Measurements from ENCODE around the gene DOK6.
"Not testable (repeated sequence)": the region's sequence is repeated elsewhere in the genome, so short reads cannot be mapped to it uniquely, and the experiment has no call there.

DOK6 gene

DNA sequence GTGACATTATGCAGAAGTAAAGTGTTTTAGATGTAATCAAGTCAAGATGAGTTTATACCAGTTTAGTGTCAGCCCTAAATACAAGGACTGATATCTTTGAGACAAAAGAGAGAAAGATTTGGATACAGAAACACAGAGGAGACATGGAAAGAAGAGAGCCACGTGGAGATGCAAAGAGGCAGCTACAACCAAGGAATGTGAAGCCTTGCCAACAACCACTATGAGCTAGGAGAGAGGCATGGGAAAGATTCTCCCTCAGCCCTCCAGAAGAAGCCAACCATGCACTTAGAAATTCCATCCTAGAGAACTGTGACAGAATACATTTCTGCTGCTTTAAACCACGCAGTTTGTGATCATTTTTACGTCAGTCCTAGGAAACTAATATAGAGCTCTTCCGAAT lies 217.2 kb downstream of the DOK6 start:
- in situ Hi-C loops (cut with MboI; ENCODE audit: low sequenced_read_pairs): no loop called here

- in situ Hi-C loops (cut with MboI; ENCODE audit: low sequenced_read_pairs): no loop called here
Measured at GRCh38 chr18:69622184-69622583, 221.5 kb downstream of the DOK6 start.

GRCh38 chr18:69622961-69623360 lies 222.3 kb downstream of the DOK6 start:
- in situ Hi-C loops (cut with MboI; ENCODE audit: low sequenced_read_pairs): no loop called here

GRCh38 chr18:69626171-69626570 lies 225.5 kb downstream of the DOK6 start:
- in situ Hi-C loops (cut with MboI; ENCODE audit: low sequenced_read_pairs): no loop called here

DNA sequence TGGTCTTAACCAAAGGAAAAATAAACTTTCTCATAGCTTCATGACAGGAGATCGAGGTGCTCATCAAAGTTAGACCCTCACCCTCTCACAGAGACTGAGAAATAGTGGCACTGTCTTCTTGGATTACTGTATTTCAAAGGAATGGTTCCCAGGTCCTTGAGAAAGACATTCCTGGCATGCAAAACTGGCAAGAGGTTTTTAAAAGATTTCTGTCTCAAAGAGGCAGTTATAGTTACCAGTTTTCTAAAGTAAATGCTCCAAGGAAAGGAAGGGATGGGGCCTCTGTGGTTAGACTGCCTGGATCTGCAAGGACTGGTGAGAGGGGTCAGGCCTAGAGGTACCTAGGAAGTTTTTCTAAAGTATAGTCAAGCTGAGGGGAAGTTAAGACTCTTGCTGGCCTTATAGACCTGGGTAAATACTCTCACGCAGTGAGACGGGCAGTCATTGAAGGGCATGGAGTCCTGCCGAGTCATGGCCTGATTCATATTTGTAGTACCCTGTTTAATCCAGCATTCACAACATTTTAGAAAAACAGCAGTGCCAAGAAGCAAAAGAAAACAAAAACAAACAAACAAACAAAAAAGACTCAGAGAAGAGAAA lies 226.1 kb downstream of the DOK6 start:
- in situ Hi-C loops (cut with MboI; ENCODE audit: low sequenced_read_pairs): no loop called here

DNA sequence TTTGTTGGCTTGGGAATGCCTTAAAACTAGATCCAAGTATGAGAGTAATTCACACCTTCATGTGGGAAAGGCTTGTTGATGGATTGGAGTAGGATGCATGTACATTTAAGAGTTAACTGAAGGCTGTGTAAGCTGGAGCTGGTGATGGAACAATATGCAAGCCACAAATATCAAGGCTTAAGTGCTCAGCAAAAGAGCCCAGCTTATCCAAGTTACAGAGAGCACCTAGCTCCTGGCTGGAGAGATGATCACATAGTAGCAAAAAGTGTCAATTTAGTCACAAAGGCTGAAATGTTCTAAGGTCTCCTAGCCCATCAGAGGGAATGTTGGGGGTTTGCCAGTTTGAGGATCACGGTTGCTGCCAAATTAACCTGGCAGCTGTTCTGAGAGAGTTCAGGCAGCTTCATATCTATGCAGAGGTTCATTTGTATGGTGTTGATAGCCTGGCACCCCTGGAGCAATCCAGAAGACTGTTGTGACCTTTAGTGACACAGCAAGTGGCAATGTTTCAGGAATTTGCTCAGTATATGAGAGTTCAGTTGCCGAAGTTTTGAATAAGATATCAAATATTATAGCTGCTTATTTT lies 228.2 kb downstream of the DOK6 start:
- in situ Hi-C loops (cut with MboI; ENCODE audit: low sequenced_read_pairs): no loop called here

- in situ Hi-C loops (cut with MboI; ENCODE audit: low sequenced_read_pairs): no loop called here
Measured at GRCh38 chr18:69631281-69631680, 230.6 kb downstream of the DOK6 start.

DNA sequence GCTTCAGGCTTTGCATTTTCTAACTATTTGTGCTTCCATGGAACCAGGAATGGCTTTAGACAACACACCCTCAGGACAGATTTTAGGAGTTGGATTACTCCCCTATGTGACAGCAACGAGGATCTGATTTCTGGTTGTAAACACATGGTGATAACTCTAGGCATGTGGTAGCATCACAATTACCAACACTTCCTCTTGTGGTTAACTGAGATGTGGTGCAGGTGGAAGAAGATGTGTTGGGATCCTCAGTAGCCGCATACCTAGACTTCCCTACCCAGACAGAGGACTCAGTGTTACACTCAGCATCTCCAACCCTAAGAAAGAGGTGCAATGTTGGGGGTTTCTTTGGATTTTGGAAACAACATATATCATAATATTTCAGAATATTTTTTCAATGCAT lies 234.8 kb downstream of the DOK6 start:
- in situ Hi-C loops (cut with MboI; ENCODE audit: low sequenced_read_pairs): no loop called here

- in situ Hi-C loops (cut with MboI; ENCODE audit: low sequenced_read_pairs): no loop called here
Measured at GRCh38 chr18:69636529-69637301, 236.0 kb downstream of the DOK6 start.

DNA sequence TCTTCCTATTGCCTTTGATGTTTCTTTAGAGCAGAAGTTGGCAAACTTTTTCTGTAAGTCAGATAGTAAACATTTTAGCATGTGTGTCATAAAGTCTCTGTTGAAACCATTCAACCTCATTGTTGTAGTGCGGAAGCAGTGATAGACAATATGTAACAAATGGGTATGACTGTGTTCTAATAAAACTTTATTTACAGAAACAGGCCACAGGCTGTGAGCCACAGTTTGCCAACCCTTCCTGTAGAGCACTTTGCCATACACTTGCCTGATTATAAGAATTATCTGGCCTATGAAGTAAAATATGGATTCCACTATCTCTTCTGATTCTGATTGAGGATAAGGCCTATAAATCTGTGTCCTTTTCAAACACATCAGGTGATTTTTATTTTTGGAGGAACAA lies 237.4 kb downstream of the DOK6 start:
- in situ Hi-C loops (cut with MboI; ENCODE audit: low sequenced_read_pairs): no loop called here

- in situ Hi-C loops (cut with MboI; ENCODE audit: low sequenced_read_pairs): no loop called here
Measured at GRCh38 chr18:69647702-69648101, 247.0 kb downstream of the DOK6 start.

DNA sequence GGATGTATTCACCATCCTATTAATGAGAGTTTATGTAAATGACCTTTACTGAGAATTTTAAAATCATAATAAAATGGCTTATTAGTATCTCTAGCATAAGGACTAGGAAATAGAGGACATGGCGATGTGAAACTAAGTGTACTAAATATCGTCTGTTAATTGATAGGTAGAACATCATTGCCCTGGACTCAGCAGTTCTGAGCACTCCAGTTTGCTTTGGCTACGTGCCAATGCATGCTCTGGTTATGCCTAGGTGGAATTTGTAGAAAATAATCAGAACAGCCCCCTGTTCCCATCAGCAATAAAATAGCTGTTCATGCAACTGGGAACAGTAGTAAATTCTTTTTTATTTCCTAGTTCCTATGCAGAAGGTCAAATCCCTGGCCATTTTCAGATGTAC lies 247.8 kb downstream of the DOK6 start:
- in situ Hi-C loops (cut with MboI; ENCODE audit: low sequenced_read_pairs): no loop called here

DNA sequence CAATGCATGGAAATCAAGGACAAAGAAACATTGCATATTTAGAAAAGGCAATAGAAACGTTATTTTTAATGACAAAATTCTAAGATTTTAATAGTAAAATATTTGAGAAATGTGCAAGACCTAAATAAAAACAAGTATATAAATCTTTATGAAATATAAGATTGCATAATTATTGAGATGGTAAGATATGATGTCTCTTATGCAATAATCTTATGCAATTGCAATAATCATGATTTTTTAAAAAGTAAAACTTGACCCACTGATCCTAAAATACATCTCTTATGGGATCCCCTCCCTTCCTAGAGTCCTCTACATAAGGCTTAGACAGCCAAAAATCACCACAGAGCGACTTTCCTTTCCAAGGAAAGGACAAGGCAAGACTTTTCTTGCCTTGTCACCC lies 249.0 kb downstream of the DOK6 start:
- in situ Hi-C loops (cut with MboI; ENCODE audit: low sequenced_read_pairs): no loop called here

GRCh38 chr18:69651243-69651642 lies 250.6 kb downstream of the DOK6 start:
- in situ Hi-C loops (cut with MboI; ENCODE audit: low sequenced_read_pairs): no loop called here

GRCh38 chr18:69655816-69656215 lies 255.1 kb downstream of the DOK6 start:
- in situ Hi-C loops (cut with MboI; ENCODE audit: low sequenced_read_pairs): no loop called here

- in situ Hi-C loops (cut with MboI; ENCODE audit: low sequenced_read_pairs): no loop called here
Measured at GRCh38 chr18:69658103-69658502, 257.4 kb downstream of the DOK6 start.

DNA sequence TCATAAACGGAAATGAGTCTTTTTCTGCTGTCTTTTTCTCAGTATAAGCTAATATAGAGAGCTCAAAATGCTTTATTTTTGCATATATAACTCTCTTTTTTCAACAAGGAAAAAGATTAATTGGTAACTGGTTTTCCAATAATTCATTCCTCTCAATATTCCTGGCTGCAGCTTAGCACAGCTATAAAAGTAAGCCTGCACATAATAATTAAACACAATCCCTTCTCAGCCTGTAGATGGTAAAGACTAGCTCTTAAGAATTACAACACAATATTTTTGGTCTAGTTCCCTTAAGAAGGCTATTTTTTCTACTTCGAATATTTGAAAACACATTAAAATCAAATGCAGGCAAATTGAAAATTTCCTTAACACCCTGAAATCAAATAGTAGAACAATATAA lies 258.0 kb downstream of the DOK6 start:
- in situ Hi-C loops (cut with MboI; ENCODE audit: low sequenced_read_pairs): no loop called here

GRCh38 chr18:69659142-69659651 lies 258.5 kb downstream of the DOK6 start:
- in situ Hi-C loops (cut with MboI; ENCODE audit: low sequenced_read_pairs): no loop called here

GRCh38 chr18:69662090-69662489 lies 261.4 kb downstream of the DOK6 start:
- in situ Hi-C loops (cut with MboI; ENCODE audit: low sequenced_read_pairs): not testable (repeated sequence)

GRCh38 chr18:69664399-69664798 lies 263.7 kb downstream of the DOK6 start:
- in situ Hi-C loops (cut with MboI; ENCODE audit: low sequenced_read_pairs): no loop called here

DNA sequence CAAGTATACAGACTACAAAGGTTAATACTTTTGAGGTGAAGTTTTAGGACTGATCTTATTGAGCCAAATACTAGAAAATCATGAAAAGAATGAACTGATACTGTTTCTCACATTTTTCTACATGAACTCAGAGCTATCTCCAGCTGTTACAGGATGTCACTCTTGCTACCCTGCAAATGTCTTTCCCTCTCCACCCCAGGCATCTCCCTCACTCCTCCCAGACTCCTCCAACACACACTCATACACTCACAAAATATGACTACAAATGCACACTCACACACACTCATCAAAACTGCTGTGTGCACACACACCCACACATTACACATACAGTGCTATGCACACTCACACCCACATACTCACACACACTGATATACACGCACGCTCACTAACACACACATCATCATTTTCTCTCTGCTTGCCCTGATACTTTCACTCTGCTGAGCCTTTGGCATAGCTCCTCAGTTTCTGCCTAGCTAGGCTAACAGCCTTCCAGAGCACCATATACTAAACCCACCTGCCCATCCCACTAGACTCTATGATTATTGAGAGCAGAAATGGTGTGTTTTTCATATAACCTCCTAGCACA lies 273.7 kb downstream of the DOK6 start:
- in situ Hi-C loops (cut with MboI; ENCODE audit: low sequenced_read_pairs): no loop called here

DNA sequence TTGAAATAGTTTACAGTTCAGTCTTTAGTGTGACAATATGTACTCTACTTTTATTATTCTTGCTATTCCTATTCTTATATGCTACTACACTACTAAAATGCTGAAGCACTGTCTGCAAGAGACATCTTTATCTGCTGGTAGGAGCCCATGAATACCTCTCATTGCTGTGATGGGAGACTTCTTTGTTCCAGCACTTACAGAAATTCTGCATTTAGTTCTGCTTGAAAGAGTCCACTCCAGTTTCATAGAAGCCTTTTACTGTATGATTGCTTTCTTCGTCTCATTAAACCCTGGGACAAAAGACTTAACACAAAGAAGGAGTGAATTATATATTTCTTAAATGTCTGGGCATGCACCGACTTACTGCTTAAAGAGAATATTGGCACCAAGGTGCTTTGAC lies 274.3 kb downstream of the DOK6 start:
- in situ Hi-C loops (cut with MboI; ENCODE audit: low sequenced_read_pairs): no loop called here
